Stimulated activated CD4-positive, alpha-beta T cell treated with anti-CD3 and anti-CD28 coated beads, Interleukin-15, amount 100 ng/mL, for 1 hour (primary cell): Measurements from ENCODE around the gene PIM2.
A peak's percentile ranks its signal among the peaks of the same experiment; 100 is the strongest.

Source experiments
- DNase-seq, 2 donors: peaks; one replicate each; pipeline ENCODE4 v3.0.0-alpha.2; 2020; ENCODE audit warnings: low read depth in 1 of 2, low spot score in 1 of 2

PIM2 gene

GRCh38 chrX:48936429-48937053 is 17.7 kb upstream of the PIM2 start:
- DNase-seq, result no peak

- DNase-seq, result no peak
Measured at GRCh38 chrX:48935301-48935670, 16.5 kb upstream of the PIM2 start.

- DNase-seq, result no peak
Measured at GRCh38 chrX:48934581-48935300, 15.9 kb upstream of the PIM2 start.

GRCh38 chrX:48933757-48934156 is 14.9 kb upstream of the PIM2 start:
- no peak for DNase-seq

- no peak for DNase-seq
Measured at GRCh38 chrX:48927736-48928382, 9.0 kb upstream of the PIM2 start.

- no peak for DNase-seq
Measured at GRCh38 chrX:48927123-48927522, 8.3 kb upstream of the PIM2 start.

- no peak for DNase-seq
Measured at GRCh38 chrX:48924270-48924669, 5.4 kb upstream of the PIM2 start.

- DNase-seq, result no peak
Measured at GRCh38 chrX:48923771-48924170, 4.9 kb upstream of the PIM2 start.

- DNase-seq, result no peak
Measured at GRCh38 chrX:48920718-48921104, 1.9 kb upstream of the PIM2 start.

- no peak for DNase-seq
Measured at GRCh38 chrX:48919947-48920717, 1.3 kb upstream of the PIM2 start.

GRCh38 chrX:48919360-48919841 is 577 bp upstream of the PIM2 start:
- no peak for DNase-seq

GRCh38 chrX:48918301-48918642 is 552 bp downstream of the PIM2 start:
- no peak for DNase-seq

GRCh38 chrX:48917139-48918001 is 1.5 kb downstream of the PIM2 start:
- DNase-seq, result peak; percentile 69 to 73

GRCh38 chrX:48914593-48915493 is 4.0 kb downstream of the PIM2 start:
- DNase-seq, result no peak

GRCh38 chrX:48913605-48914366 is 5.0 kb downstream of the PIM2 start:
- DNase-seq, result no peak

- DNase-seq, result peak; percentile 69 to 77
Measured at GRCh38 chrX:48911412-48912182, 7.2 kb downstream of the PIM2 start, which contains the start of gene SLC35A2. TSS of gene SLC35A2 (minus strand) at chrX:48911646. CDS start at chrX:48911636, 10 bp downstream.

- no peak for DNase-seq
Measured at GRCh38 chrX:48910926-48911411, 7.9 kb downstream of the PIM2 start.

- no peak for DNase-seq
Measured at GRCh38 chrX:48909703-48910294, 9.0 kb downstream of the PIM2 start.
